HG02763 (cell line): ENCODE results near the gene NPBWR2.

ENCODE experiments used
- ATAC-seq: cut with Tn5 transposase; IDR thresholded peaks from one replicate; pipeline ENCODE4 v1.9.1; 2021; ENCODE audit warnings: mild to moderate bottlenecking, moderate library complexity; ENCODE audit not compliant: unreplicated experiment

NPBWR2 gene, protein sequence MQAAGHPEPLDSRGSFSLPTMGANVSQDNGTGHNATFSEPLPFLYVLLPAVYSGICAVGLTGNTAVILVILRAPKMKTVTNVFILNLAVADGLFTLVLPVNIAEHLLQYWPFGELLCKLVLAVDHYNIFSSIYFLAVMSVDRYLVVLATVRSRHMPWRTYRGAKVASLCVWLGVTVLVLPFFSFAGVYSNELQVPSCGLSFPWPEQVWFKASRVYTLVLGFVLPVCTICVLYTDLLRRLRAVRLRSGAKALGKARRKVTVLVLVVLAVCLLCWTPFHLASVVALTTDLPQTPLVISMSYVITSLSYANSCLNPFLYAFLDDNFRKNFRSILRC

DNA sequence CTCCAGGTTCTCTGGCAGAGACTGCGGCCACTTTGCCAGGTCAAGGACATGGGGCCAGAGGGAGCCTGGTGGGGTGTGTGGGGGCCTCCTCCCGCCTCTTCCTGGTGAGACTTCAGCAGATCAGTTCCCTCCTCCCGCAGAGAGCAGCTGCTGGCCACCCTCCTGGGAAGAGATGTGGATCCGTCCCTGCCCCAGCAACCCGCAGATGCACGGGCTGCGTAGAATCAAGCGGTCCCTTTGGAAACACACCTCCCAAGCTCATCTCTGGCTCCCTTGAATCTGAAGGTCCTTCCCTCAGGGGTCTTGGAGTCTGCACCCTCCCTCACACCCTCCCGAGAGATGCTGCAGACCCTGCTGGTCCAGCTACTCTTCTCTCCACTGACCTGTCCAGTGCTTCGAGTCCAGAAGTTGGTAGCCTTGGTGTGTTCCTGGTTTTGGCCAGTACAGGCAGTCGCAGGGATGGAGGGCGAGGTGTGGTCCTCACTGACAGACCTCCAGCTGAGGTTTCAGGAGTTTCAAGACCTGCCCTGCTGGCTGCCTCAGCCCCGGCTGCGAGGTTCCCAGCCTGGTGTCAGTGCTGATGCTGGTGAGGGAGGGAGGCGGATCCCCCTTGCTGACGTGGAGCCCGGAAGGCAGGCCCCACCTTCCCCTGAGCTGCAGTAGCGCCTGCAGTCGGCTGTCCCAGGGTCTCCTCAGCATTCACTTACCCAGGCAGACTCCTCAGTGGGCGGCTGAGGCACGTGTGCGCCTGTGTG lies at the start of gene NPBWR2:
TSS of gene NPBWR2 (minus strand) at position 585 of the 755 bp plus-strand sequence. CDS start 734 bp downstream, outside the sequence.
- ATAC-seq = no peak

DNA sequence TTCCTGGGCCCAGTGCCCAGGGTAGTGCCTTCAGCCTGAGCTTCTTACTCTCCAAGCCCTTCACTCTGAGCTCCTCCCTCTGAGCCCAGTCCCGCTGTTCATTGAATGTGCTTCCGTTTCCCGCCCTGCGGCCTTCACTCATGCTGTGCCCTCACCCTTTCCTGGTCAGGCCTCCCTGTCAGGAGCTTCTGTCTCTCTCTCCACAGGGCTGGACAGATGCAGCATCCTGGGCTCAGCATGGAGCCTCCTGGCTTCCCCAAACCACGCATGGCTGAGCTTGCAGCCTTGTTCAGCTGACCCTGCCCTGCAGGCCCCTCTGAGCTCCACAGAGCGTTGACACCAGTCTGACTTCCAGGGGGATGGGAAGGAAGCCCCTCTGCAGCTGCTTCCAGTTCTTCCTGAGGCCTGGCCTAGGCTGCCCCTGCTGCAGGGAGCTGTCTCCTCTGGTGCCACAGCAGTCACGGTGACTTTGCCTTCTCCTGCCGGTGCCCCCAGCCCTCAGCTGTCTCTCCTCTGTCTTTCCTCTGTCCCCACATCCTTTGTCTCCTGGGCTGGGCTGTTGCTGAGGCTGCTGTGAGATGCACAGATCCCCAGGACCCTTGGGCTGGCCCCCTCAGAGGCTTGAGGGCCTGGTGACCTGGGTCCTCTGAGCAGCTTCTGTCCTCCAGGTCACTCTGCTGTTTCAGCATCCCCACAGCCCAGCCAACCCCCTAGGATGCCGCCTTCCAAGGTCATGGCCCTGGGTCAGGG lies 48.9 kb upstream of the NPBWR2 start:
- no peak for ATAC-seq

DNA sequence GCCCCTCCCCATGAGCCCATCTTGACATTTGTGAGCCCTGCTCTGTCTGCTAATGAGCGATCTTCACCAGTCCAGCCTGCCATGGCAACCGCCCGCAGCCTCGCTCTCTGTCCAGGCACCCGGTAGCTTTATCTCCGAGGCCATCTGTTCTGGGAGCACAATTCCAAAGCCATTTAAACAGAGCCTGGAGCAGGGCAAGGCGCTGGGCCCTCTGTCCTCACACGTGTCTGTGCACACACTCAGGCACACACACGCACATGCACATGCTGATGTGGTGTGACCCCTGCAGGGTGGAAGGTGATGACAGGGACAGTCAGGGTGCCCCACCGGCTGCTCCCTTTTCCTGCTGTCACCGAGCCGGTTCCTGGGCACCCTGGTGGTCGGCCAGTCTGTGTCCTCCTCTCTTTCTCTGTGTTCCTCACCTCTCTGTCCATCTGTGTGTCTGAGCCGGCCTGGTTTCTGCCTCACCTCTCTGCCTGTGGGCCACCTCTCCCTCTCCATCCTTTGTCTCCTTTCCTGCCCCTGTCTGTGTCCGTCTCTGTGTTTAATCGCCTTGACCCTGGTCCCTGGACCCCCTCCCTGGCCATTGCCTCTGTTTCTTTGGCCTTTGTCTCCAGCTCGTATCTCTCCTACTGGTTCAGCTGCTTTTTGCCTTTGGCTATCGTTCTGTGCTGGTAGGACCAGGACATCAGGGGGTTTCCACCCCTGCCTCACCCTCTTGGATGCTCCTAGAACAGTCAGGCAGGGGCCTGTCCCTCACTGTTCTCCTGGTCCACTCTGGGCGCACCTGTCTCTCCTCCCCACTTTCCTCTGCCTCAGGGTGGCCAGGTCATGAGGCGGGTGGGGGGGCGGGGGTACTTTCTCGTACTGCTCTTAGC lies 48.1 kb upstream of the NPBWR2 start:
- no peak for ATAC-seq

DNA sequence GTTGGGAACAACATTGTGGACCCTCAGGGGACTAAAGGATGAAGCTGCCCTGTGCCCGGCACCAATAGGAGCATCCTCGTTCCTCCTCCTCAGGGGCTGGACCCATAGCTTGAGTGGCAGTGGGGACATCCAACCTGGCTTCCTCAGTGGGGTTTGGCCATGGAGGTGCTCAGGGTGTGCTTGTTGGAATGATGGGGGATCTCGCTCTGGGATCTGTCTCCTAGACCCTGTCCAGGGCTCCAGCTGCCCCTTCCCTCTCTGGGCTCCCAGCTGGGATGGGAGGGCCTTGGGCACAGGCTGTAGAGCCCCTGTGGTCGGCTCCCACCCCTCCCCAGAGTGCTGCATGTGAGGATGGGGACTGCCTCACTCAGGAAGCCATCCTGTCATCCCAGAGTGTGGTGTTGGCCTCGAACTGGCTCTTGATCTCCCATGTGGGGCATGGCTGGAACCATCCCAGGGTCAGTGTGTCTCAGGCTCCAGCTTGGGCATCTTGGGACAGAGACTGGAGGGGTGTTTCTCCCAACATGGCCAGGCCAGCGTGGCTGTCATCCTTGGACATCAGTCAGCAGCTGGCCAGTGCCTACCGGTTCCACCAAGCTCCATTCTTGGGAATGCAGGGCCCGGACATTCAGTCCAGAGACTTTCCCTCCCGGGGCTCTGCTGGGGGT lies 47.4 kb upstream of the NPBWR2 start:
- ATAC-seq = no peak

DNA sequence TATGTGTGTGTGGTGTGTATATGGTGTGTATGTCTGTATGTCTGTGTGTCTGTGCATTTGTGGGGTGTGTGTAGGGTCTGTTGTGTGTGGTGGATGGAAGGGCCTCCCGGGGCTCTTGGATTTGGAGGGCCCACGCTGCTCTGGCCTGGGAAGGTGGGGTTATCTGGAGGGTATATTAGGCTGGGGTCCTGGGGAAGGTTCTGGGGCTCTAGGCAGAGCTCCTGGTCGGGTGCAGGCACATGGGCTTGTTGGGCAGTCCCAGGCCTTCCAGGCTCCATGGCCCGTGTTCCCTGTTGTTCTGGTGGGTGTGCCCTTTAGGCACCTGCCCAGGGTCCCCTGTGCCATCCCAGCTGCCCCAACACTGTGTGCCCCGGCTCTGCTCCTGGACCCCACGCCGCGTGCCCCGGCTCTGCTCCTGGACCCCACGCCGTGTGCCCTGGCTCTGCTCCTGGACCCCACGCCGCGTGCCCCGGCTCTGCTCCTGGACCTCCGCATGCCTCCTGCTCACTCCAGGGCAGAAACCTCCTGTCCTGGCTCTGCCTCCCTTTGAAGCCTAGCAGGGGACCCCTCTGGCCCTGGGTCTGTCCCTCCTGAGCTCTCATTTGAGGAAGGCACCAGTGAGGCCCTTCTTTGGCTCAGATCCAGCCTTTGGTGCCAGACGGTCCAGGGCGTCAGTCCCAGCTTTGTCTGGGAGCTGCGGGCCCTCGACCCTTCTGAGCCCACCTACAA lies 46.7 kb upstream of the NPBWR2 start:
- no peak for ATAC-seq

DNA sequence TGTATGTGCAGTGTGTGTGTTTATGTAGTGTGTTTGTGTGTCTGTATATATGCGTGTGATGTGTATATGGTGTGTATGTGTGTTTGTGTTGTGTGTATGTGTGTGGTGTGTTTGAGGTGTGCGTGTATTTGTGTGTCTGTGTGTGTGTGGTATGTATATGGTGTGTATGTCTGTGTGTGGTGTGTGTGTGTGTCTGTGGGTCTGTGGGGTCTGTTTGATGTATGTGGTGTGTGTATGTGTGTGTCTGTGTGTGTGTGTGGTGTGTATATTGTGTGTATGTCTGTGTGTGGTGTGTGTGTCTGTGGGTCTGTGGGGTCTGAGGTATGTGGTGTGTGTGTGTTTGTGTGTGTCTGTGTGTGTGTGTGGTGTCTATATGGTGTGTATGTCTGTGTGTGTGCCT lies 46.0 kb upstream of the NPBWR2 start:
- no peak for ATAC-seq

- ATAC-seq = no peak
Measured at GRCh38 chr20:64152906-64153305, 45.5 kb upstream of the NPBWR2 start.

GRCh38 chr20:64151633-64152530 lies 44.5 kb upstream of the NPBWR2 start:
- ATAC-seq = no peak

DNA sequence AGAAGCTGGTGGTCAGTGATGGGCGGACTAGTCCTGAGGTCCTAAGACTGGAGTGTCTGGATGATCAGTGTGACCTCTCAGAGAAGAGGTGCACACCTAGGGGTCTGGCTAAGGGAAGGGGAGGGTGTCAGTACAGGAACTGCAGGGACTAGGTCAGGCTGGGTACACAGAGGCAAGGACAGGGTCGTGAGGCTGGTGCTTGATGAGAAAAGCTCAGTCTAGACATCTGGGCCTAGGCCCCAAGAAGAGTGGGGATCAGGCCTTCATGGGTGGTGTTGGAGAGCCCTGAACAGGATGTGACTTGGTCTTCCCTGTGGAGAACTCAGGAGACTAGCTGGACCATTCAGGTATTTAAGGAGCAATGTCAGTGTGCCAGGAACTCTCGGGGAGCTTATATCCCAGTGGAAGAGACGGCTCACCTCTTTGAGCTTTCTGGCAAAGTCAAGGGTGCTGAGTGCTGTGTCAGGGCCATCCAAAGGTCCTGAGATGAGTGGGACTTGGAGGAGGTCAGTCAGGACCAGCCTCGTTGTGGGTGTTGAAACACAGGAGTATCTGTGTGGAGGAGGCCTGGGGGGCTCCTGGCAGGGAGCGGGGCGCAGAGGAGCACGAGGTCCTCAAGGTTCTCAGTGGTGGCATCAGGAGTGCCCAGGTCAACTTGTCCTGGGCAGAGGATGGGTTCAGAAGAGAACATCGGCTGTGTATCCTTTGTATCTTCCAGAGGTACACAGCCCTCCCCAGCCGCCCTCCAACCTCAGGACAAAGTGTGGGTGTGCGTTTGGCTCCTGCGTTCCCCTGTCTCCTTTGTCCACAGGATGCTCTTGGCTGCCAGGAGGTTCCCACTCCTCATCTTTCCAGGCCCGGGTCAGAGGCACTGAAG lies 43.6 kb upstream of the NPBWR2 start:
- no peak for ATAC-seq

GRCh38 chr20:64149809-64150560 lies 42.6 kb upstream of the NPBWR2 start:
- ATAC-seq = no peak

GRCh38 chr20:64149141-64149540 lies 41.8 kb upstream of the NPBWR2 start:
- no peak for ATAC-seq

DNA sequence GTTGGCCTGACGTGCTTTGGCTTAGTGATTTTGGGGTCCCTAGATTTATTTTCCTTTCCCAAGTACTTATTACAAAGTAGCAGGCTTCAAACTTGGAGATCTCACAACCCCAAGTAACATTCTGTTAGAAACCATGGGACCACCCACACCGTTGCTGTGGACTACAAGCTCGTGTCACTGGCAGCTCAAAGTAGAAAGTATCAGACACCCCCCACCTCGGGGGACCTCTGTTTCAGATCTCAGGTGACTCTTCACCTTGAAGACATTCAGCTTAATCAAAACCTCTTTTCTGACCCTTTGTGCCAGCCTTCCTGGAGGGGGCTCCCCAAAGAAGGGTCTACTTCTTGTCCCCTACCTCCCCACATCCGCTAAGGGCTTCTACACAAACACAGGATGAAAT lies 41.2 kb upstream of the NPBWR2 start:
- ATAC-seq = no peak

- no peak for ATAC-seq
Measured at GRCh38 chr20:64146936-64147477, 39.6 kb upstream of the NPBWR2 start.

DNA sequence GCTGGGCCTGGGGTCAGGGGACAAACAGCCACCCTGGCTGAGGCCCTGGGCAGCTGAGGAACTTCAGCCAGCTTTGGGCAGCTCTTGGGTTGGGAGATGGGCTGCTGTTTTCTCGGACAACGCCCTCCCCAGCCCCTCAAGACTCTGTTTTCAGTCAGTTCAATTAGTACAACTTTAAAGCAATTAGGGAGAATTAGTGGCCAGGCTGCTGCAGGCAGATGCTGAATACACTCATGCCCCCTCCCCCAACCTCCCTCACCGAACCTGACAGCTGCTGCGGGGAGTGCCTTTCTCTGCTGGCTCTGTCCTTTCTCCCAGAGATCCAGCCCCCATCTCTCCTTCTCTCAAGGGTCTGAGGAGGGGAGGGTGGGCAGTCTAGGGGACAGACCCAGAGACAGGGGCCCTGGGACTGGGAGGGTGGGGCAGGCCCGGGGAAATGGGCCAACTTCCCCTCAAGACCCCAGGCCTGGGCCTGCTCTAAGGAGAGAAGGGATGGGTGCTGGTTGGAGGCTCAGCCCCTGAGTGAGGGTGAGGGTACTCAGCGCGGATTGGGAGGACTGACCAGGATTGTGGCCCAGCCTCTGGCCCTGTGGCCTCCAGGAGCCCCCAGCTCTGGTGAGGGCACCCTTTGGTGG lies 39.1 kb upstream of the NPBWR2 start:
- no peak for ATAC-seq

GRCh38 chr20:64145458-64146300 lies 38.3 kb upstream of the NPBWR2 start:
- no peak for ATAC-seq
